Keratinocyte (primary cell): ENCODE measurements around the gene ASCL1. TPM values are rescaled to one million over a fixed set of nuclear protein-coding genes. Genes with fewer than 3 reads are reported as not detected.

Source experiments
- DNase-seq: peaks from one replicate; pipeline ENCODE4 v3.0.0-alpha.2; 2011; ENCODE audit warnings: low read depth, missing footprints, low spot score
- FAIRE-seq: peaks from 2 replicates; lab custom pipeline; 2011; peaks lifted over from hg19 to GRCh38; lab: Jason Lieb, UNC
- H2AFZ ChIP-seq: 2 replicates; pipeline ENCODE4 v1.6.0; 2012; ENCODE audit warnings: low read length, control low read depth, inconsistent platforms; ENCODE audit not compliant: control insufficient read depth
- H3K27ac ChIP-seq: 2 replicates; pipeline ENCODE4 v1.5.1; 2011; ENCODE audit warnings: low read length; ENCODE audit not compliant: control insufficient read depth, insufficient read depth
- H3K27me3 ChIP-seq: 3 replicates; pipeline ENCODE4 v1.6.0; 2011; ENCODE audit warnings: low read length; ENCODE audit not compliant: control insufficient read depth, insufficient read depth; ENCODE audit errors: extremely low read depth
- H3K36me3 ChIP-seq, 2 experiments: 2 replicates in 1 of 2; 3 replicates in 1 of 2; pipeline ENCODE4 v1.5.1; 2011; ENCODE audit warnings: low read length in 2 of 2, mild to moderate bottlenecking in 1 of 2; ENCODE audit not compliant: control insufficient read depth in 2 of 2, insufficient read depth in 2 of 2; ENCODE audit errors: extremely low read depth in 1 of 2
- H3K4me1 ChIP-seq: 3 replicates; pipeline ENCODE4 v1.5.1; 2011; ENCODE audit warnings: low read length; ENCODE audit not compliant: control insufficient read depth, insufficient read depth; ENCODE audit errors: extremely low read depth
- H3K4me2 ChIP-seq: 3 replicates; pipeline ENCODE4 v1.6.0; 2011; ENCODE audit warnings: low read depth, low read length; ENCODE audit not compliant: control insufficient read depth, insufficient read depth; ENCODE audit errors: extremely low read depth
- H3K4me3 ChIP-seq, 3 experiments: fragments of 200-600 bp in 1 of 3; sonication (generic) in 1 of 3; 2 replicates in 2 of 3; 3 replicates in 1 of 3; pipeline ENCODE4 v1.5.1; 2011 to 2016; ENCODE audit warnings: low read length in 3 of 3, mild to moderate bottlenecking in 3 of 3, control low read depth in 2 of 3, inconsistent platforms in 1 of 3, low read depth in 1 of 3, mixed read lengths in 1 of 3, mixed run types in 1 of 3, moderate library complexity in 1 of 3; ENCODE audit not compliant: control insufficient read depth in 2 of 3, insufficient read depth in 2 of 3; ENCODE audit errors: extremely low read depth in 1 of 3
- H3K79me2 ChIP-seq: 2 replicates; pipeline ENCODE4 v1.6.0; 2012; ENCODE audit warnings: low read length; ENCODE audit not compliant: control insufficient read depth, insufficient read depth
- H3K9ac ChIP-seq: 3 replicates; pipeline ENCODE4 v1.6.0; 2011; ENCODE audit warnings: low read length; ENCODE audit not compliant: control insufficient read depth, insufficient read depth; ENCODE audit errors: extremely low read depth
- H3K9me1 ChIP-seq: 3 replicates; pipeline ENCODE4 v1.6.0; 2011; ENCODE audit warnings: low read length; ENCODE audit not compliant: control insufficient read depth, insufficient read depth; ENCODE audit errors: extremely low read depth
- H3K9me3 ChIP-seq: 2 replicates; pipeline ENCODE4 v1.5.1; 2012; ENCODE audit warnings: low read depth, low read length; ENCODE audit not compliant: control insufficient read depth
- H4K20me1 ChIP-seq: 3 replicates; pipeline ENCODE4 v1.6.0; 2011; ENCODE audit warnings: low read length; ENCODE audit not compliant: control insufficient read depth, insufficient read depth; ENCODE audit errors: extremely low read depth
- EZH2 ChIP-seq: IDR thresholded peaks from one replicate; pipeline ENCODE4 v1.6.1; 2012; ENCODE audit warnings: inconsistent platforms, mild to moderate bottlenecking, low read length, moderate library complexity
- dilution Hi-C: fragments of 300-500 bp; cut with MboI; formaldehyde crosslinking; loops from one replicate; pipeline ENCODE4 v1.7.0; 2020; ENCODE audit warnings: low sequenced_read_pairs; ENCODE audit not compliant: extremely low pct_ligation_motif_present
- polyA plus RNA-seq, 5 experiments: library from polyadenylated mRNA; depleted of rRNA in 3 of 5; stranded (reverse) in 3 of 5; stranded (forward) in 1 of 5; unstranded in 1 of 5; fragments of >200 nt; gene quantifications; 1 replicate in 1 of 5; 2 replicates in 3 of 5; 3 replicates in 1 of 5; pipeline versions ENCODE4 v1.2.1 to v1.2.3, GENCODE V29; 2011 to 2012; ENCODE audit warnings: missing spikeins in 2 of 5, low read depth in 1 of 5, low replicate concordance in 1 of 5
- TF ChIP-seq, protein P1 (sequence below), 3 experiments: IDR thresholded peaks in 1 of 3; conservative IDR thresholded peaks in 1 of 3; optimal IDR thresholded peaks in 1 of 3; 2 replicates in 2 of 3; 3 replicates in 1 of 3; pipeline versions ENCODE3 to v1.5.1; 2011; ENCODE audit warnings: low read length in 3 of 3, mild to moderate bottlenecking in 3 of 3, moderate library complexity in 2 of 3, control low read depth in 1 of 3, inconsistent platforms in 1 of 3; ENCODE audit not compliant: insufficient read depth in 2 of 3; ENCODE audit errors: extremely low read depth in 1 of 3

The ASCL1 gene
- polyA plus RNA-seq, 1 donor (not counting 4 experiments of a cell fraction or from before 2014, with no cell fraction given) = not detected

- Histone ChIP-seq H3K9ac (no peak overlapping the region), H3K9me3 (no peaks in the 10 kb centered on the region), H2AFZ (no peak overlapping the region), H3K27me3 (no peaks in the 10 kb centered on the region), H3K4me2 (no peak overlapping the region), H3K4me3 (no peak overlapping the region), H3K79me2 (no peaks in the 10 kb centered on the region), H3K36me3 (no peaks in the 10 kb centered on the region), H3K4me1 (no peaks in the 10 kb centered on the region), H3K27ac (no peak overlapping the region), H4K20me1 (no peaks in the 10 kb centered on the region), H3K9me1 (no peaks in the 10 kb centered on the region)
- no peak for FAIRE-seq
- TF ChIP-seq, protein P1, sequence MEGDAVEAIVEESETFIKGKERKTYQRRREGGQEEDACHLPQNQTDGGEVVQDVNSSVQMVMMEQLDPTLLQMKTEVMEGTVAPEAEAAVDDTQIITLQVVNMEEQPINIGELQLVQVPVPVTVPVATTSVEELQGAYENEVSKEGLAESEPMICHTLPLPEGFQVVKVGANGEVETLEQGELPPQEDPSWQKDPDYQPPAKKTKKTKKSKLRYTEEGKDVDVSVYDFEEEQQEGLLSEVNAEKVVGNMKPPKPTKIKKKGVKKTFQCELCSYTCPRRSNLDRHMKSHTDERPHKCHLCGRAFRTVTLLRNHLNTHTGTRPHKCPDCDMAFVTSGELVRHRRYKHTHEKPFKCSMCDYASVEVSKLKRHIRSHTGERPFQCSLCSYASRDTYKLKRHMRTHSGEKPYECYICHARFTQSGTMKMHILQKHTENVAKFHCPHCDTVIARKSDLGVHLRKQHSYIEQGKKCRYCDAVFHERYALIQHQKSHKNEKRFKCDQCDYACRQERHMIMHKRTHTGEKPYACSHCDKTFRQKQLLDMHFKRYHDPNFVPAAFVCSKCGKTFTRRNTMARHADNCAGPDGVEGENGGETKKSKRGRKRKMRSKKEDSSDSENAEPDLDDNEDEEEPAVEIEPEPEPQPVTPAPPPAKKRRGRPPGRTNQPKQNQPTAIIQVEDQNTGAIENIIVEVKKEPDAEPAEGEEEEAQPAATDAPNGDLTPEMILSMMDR (optimal IDR thresholded peaks at IDR 0.05 in 1 of 3, IDR thresholded peaks at IDR 0.05 in 1 of 3, conservative IDR thresholded peaks at IDR 0.05 in 1 of 3; ENCODE audit: extremely low read depth in 1 of 3, insufficient read depth in 2 of 3, low read length in 3 of 3) = no peak
- no peak for TF ChIP-seq EZH2
- no peak for DNase-seq
- dilution Hi-C loops = no loop called here
Measured at GRCh38 chr12:102910137-102910536, 47.3 kb upstream of the ASCL1 start.

GRCh38 chr12:102910792-102911191 is 46.7 kb upstream of the ASCL1 start:
- dilution Hi-C loops = no loop called here
- TF ChIP-seq EZH2 = no peak
- TF ChIP-seq, protein P1 (optimal IDR thresholded peaks at IDR 0.05 in 1 of 3, IDR thresholded peaks at IDR 0.05 in 1 of 3, conservative IDR thresholded peaks at IDR 0.05 in 1 of 3; ENCODE audit: extremely low read depth in 1 of 3, insufficient read depth in 2 of 3, low read length in 3 of 3) = no peak
- Histone ChIP-seq H3K36me3 (no peaks in the 10 kb centered on the region), H3K4me2 (no peak overlapping the region), H4K20me1 (no peaks in the 10 kb centered on the region), H3K9me3 (no peaks in the 10 kb centered on the region), H3K9ac (no peak overlapping the region), H3K79me2 (no peaks in the 10 kb centered on the region), H3K27me3 (no peaks in the 10 kb centered on the region), H3K9me1 (no peaks in the 10 kb centered on the region), H2AFZ (no peak overlapping the region), H3K4me3 (no peak overlapping the region), H3K27ac (no peak overlapping the region), H3K4me1 (no peaks in the 10 kb centered on the region)
- DNase-seq = no peak
- FAIRE-seq = no peak
